HG02759 (cell line): ENCODE measurements around the gene PCK1.

ENCODE experiments used
- ATAC-seq: cut with Tn5 transposase; IDR thresholded peaks from one replicate; pipeline ENCODE4 v1.9.1; 2021; ENCODE audit warnings: mild to moderate bottlenecking, moderate library complexity; ENCODE audit not compliant: unreplicated experiment

The PCK1 gene

GRCh38 chr20:57600320-57601210 is 39.7 kb downstream of the PCK1 start:
- peak; percentile 40 for ATAC-seq

GRCh38 chr20:57601211-57601570 is 40.3 kb downstream of the PCK1 start:
- no peak for ATAC-seq

GRCh38 chr20:57601737-57602136 is 40.8 kb downstream of the PCK1 start:
- ATAC-seq = no peak

- no peak for ATAC-seq
Observed at GRCh38 chr20:57603120-57603519, 42.2 kb downstream of the PCK1 start.

GRCh38 chr20:57605045-57605444 is 44.1 kb downstream of the PCK1 start:
- no peak for ATAC-seq

GRCh38 chr20:57605878-57606277 is 45.0 kb downstream of the PCK1 start:
- no peak for ATAC-seq

- ATAC-seq = no peak
Observed at GRCh38 chr20:57608516-57608915, 47.6 kb downstream of the PCK1 start.

- no peak for ATAC-seq
Observed at GRCh38 chr20:57609086-57609841, 48.4 kb downstream of the PCK1 start.

GRCh38 chr20:57609842-57610167 is 48.9 kb downstream of the PCK1 start:
- ATAC-seq = no peak

- ATAC-seq = no peak
Observed at GRCh38 chr20:57610261-57610952, 49.5 kb downstream of the PCK1 start.

- ATAC-seq = no peak
Observed at GRCh38 chr20:57611586-57612311, 50.8 kb downstream of the PCK1 start.

- ATAC-seq = no peak
Observed at GRCh38 chr20:57612436-57612835, 51.5 kb downstream of the PCK1 start.

GRCh38 chr20:57612916-57613315 is 52.0 kb downstream of the PCK1 start:
- ATAC-seq = no peak

GRCh38 chr20:57613481-57613921 is 52.6 kb downstream of the PCK1 start:
- ATAC-seq = no peak

GRCh38 chr20:57614490-57615444 is 53.9 kb downstream of the PCK1 start:
- no peak for ATAC-seq

- no peak for ATAC-seq
Observed at GRCh38 chr20:57615445-57615811, 54.5 kb downstream of the PCK1 start.

GRCh38 chr20:57616143-57616951 is 55.4 kb downstream of the PCK1 start:
- ATAC-seq = no peak

- no peak for ATAC-seq
Observed at GRCh38 chr20:57617079-57617795, 56.3 kb downstream of the PCK1 start.
